CD4-positive, alpha-beta T cell (primary cell): ENCODE data around the gene CETP. TPM values are rescaled to one million over a fixed set of nuclear protein-coding genes. Genes with fewer than 3 reads are reported as not detected.

Experiments used
- ATAC-seq: fragments of 200-7000 bp; cut with Tn5 transposase; one replicate; pipeline ENCODE4 v1.10.0; 2022; ENCODE audit warnings: mild to moderate bottlenecking; ENCODE audit not compliant: poor library complexity
- CTCF ChIA-PET: fragments of 350-600 bp; sonication (Branson Sonifier 250); formaldehyde crosslinking; loops from one replicate; lab custom pipeline; 2021; ENCODE audit warnings: antibody characterized with exemption, inconsistent platforms; lab: Charles Lee
- POLR2A ChIA-PET: fragments of 350-600 bp; sonication (Branson Sonifier 250); formaldehyde crosslinking; loops from one replicate; lab custom pipeline; 2021; ENCODE audit warnings: antibody characterized with exemption, inconsistent platforms; lab: Charles Lee
- DNase-seq, 14 experiments: peaks; one replicate each; pipeline ENCODE4 v3.0.0-alpha.2; 2013 to 2020; ENCODE audit warnings: mixed read lengths in 2 of 14
- H3K27ac ChIP-seq, 2 donors: one replicate each; pipeline versions ENCODE4 v1.5.1 to v1.7.0; 2013; ENCODE audit warnings: low read length in 2 of 2, low read depth in 1 of 2, mild to moderate bottlenecking in 1 of 2
- H3K27me3 ChIP-seq, 2 experiments: 1 replicate in 1 of 2; 2 replicates in 1 of 2; pipeline versions ENCODE4 v1.6.1 to v1.7.0; 2013; ENCODE audit warnings: low read length in 2 of 2, control low read depth in 1 of 2, mild to moderate bottlenecking in 1 of 2, moderate library complexity in 1 of 2; ENCODE audit not compliant: insufficient read depth in 2 of 2, control insufficient read depth in 1 of 2
- H3K36me3 ChIP-seq: one replicate; pipeline ENCODE4 v1.6.1; 2013; ENCODE audit warnings: low read length, control low read depth; ENCODE audit not compliant: insufficient read depth
- H3K4me1 ChIP-seq: one replicate; pipeline ENCODE4 v1.6.1; 2013; ENCODE audit warnings: low read length, control low read depth; ENCODE audit not compliant: insufficient read depth
- H3K4me3 ChIP-seq: one replicate; pipeline ENCODE4 v1.5.1; 2013; ENCODE audit warnings: mild to moderate bottlenecking, low read length, moderate library complexity
- H3K9me3 ChIP-seq, 2 experiments: 1 replicate in 1 of 2; 2 replicates in 1 of 2; pipeline versions ENCODE4 v1.6.1 to v1.7.0; 2013; ENCODE audit warnings: low read length in 2 of 2, mild to moderate bottlenecking in 2 of 2, control low read depth in 1 of 2, moderate library complexity in 1 of 2; ENCODE audit not compliant: control insufficient read depth in 1 of 2, insufficient read depth in 1 of 2
- H3K27ac Mint-ChIP-seq: one replicate; pipeline ENCODE4 v1.8.0; 2020; ENCODE audit warnings: mixed read lengths
- H3K27me3 Mint-ChIP-seq: one replicate; pipeline ENCODE4 v1.8.0; 2021; ENCODE audit warnings: mixed read lengths
- H3K36me3 Mint-ChIP-seq: one replicate; pipeline ENCODE4 v1.8.0; 2021; ENCODE audit warnings: low read depth, mixed read lengths
- H3K4me1 Mint-ChIP-seq: one replicate; pipeline ENCODE4 v1.8.0; 2021; ENCODE audit warnings: low read depth, mixed read lengths
- H3K4me3 Mint-ChIP-seq: one replicate; pipeline ENCODE4 v1.8.0; 2020; ENCODE audit warnings: mild to moderate bottlenecking, mixed read lengths
- H3K9me3 Mint-ChIP-seq: one replicate; pipeline ENCODE4 v1.8.0; 2020; ENCODE audit warnings: mixed read lengths
- intact Hi-C, 2 experiments: fragments of 100-400 bp; cut with DNase I in 1 of 2; cut with micrococcal nuclease in 1 of 2; formaldehyde crosslinking; loops; one replicate each; pipeline versions ENCODE4 v1.15.1 to v1.9.0; 2023 to 2025; cut with DNase I, micrococcal nuclease
- total RNA-seq, 174 experiments: library from RNA in 2 of 174; stranded (reverse) in 2 of 174; gene quantifications; one replicate each; pipeline ENCODE4 v1.2.3 and lab custom pipeline; 2021 to 2026
- TF ChIP-seq, protein P1 (sequence below): fragments of 200-600 bp; IDR thresholded peaks from one replicate; pipeline ENCODE4 v1.8.0; 2022; ENCODE audit warnings: antibody characterized with exemption, mild to moderate bottlenecking

Gene CETP
- total RNA-seq, 2 experiments from 2014 or later: not detected

DNA sequence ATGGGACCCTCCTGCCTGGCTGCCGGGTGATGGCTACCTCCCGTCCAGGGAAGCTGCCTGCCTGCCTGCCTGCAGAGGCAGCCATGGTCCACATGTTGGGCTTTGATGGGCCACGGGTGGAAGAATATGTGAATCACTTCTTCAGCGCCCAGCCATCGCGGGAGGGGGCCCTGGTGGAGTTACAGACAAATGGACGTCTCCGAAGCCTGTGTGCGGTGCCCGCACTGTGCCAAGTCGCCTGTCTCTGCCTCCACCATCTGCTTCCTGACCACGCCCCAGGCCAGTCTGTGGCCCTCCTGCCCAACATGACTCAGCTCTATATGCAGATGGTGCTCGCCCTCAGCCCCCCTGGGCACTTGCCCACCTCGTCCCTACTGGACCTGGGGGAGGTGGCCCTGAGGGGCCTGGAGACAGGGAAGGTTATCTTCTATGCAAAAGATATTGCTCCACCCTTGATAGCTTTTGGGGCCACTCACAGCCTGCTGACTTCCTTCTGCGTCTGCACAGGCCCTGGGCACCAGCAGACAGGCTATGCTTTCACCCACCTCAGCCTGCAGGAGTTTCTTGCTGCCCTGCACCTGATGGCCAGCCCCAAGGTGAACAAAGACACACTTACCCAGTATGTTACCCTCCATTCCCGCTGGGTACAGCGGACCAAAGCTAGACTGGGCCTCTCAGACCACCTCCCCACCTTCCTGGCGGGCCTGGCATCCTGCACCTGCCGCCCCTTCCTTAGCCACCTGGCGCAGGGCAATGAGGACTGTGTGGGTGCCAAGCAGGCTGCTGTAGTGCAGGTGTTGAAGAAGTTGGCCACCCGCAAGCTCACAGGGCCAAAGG lies 64.4 kb downstream of the CETP start:
- H3K4me3 Mint-ChIP-seq: no peak overlapping the region
- H3K27me3 Mint-ChIP-seq: no peaks in the 10 kb centered on the region
- H3K4me1 ChIP-seq: peaks cover 94% of the 10 kb centered on the region
- intact Hi-C loops: loop anchor here in 1 of 2 experiments (5.0 kb wide), 1 partner anchor 34 kb away; no protein-coding TSS in a partner anchor
- H3K36me3 ChIP-seq: peaks cover 92% of the 10 kb centered on the region
- H3K9me3 ChIP-seq: no peaks in the 10 kb centered on the region
- TF ChIP-seq, protein P1, sequence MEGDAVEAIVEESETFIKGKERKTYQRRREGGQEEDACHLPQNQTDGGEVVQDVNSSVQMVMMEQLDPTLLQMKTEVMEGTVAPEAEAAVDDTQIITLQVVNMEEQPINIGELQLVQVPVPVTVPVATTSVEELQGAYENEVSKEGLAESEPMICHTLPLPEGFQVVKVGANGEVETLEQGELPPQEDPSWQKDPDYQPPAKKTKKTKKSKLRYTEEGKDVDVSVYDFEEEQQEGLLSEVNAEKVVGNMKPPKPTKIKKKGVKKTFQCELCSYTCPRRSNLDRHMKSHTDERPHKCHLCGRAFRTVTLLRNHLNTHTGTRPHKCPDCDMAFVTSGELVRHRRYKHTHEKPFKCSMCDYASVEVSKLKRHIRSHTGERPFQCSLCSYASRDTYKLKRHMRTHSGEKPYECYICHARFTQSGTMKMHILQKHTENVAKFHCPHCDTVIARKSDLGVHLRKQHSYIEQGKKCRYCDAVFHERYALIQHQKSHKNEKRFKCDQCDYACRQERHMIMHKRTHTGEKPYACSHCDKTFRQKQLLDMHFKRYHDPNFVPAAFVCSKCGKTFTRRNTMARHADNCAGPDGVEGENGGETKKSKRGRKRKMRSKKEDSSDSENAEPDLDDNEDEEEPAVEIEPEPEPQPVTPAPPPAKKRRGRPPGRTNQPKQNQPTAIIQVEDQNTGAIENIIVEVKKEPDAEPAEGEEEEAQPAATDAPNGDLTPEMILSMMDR: no peak
- ATAC-seq: no peak
- peak overlapping the region; percentile 84 for H3K27ac Mint-ChIP-seq
- peaks cover 93% of the 10 kb centered on the region for H3K4me1 Mint-ChIP-seq
- no peak overlapping the region for H3K4me3 ChIP-seq
- H3K9me3 Mint-ChIP-seq: no peaks in the 10 kb centered on the region
- CTCF ChIA-PET: interaction anchor here (2.1 kb wide), 1 partner anchor 62 kb away, joined by 8 read pairs; no protein-coding TSS in a partner anchor
- H3K27ac ChIP-seq: peak overlapping the region; percentile 4 to 32
- POLR2A ChIA-PET: interaction anchor here (1.1 to 7.0 kb wide), 4 partner anchors 13 to 37 kb away, joined by 3 to 55 read pairs (median 42); partner anchors contain the start of gene NLRC5
- H3K36me3 Mint-ChIP-seq: peaks cover 96% of the 10 kb centered on the region
- DNase-seq: peak in 1 of 14 experiments; percentile 38
- H3K27me3 ChIP-seq: no peaks in the 10 kb centered on the region

DNA sequence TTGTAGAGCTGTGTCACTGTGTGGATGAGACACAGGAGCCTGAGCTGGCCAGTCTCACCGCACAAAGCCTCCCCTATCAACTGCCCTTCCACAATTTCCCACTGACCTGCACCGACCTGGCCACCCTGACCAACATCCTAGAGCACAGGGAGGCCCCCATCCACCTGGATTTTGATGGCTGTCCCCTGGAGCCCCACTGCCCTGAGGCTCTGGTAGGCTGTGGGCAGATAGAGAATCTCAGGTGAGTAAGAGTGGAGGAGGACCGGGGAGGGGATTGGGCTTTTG lies 65.0 kb downstream of the CETP start:
- no peak for ATAC-seq
- peaks cover 87% of the 10 kb centered on the region for H3K4me1 Mint-ChIP-seq
- no peaks in the 10 kb centered on the region for H3K9me3 ChIP-seq
- no peaks in the 10 kb centered on the region for H3K27me3 Mint-ChIP-seq
- intact Hi-C loops: loop anchor here in 1 of 2 experiments (5.0 kb wide), 1 partner anchor 34 kb away; no protein-coding TSS in a partner anchor
- peak overlapping the region; percentile 48 for H3K4me3 Mint-ChIP-seq
- POLR2A ChIA-PET: interaction anchor here (0.7 to 7.0 kb wide), 5 partner anchors 10 to 38 kb away, joined by 3 to 55 read pairs (median 5); partner anchors contain the start of gene NLRC5
- H3K36me3 Mint-ChIP-seq: peaks cover 96% of the 10 kb centered on the region
- no peak overlapping the region for H3K4me3 ChIP-seq
- H3K27me3 ChIP-seq: no peaks in the 10 kb centered on the region
- peak overlapping the region; percentile 84 for H3K27ac Mint-ChIP-seq
- peak overlapping the region; percentile 4 to 32 for H3K27ac ChIP-seq
- H3K36me3 ChIP-seq: peaks cover 92% of the 10 kb centered on the region
- CTCF ChIA-PET: interaction anchor here (1.6 to 2.1 kb wide), 2 partner anchors 15 to 62 kb away, joined by 6 to 8 read pairs; no protein-coding TSS in a partner anchor
- no peaks in the 10 kb centered on the region for H3K9me3 Mint-ChIP-seq
- peaks cover 92% of the 10 kb centered on the region for H3K4me1 ChIP-seq
- DNase-seq: no peak
- TF ChIP-seq, protein P1: no peak

DNA sequence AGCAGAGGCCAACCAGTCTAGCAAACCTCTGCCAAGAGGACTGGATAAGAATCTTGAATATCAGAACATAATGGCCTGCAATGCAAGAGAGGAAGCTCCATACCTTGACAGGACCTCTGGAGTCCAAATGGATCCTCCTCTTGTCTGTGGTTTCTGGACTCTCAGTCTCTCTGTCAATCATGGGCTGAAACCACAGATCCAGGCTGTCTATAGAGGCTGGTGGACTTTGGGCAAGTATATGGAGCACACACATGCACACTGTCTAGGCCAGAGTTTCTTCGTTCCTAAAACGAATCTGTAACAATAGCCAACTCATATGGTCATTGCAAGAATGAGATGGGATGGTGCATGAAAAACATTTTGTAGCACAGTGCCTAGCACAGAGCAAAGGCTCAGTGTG lies 65.3 kb downstream of the CETP start:
- peak overlapping the region; percentile 84 for H3K27ac Mint-ChIP-seq
- peaks cover 83% of the 10 kb centered on the region for H3K4me1 Mint-ChIP-seq
- H3K27me3 Mint-ChIP-seq: no peaks in the 10 kb centered on the region
- ChIA-PET CTCF (interaction anchor here (1.6 to 2.1 kb wide), 2 partner anchors 14 to 63 kb away, joined by 6 to 8 read pairs; no protein-coding TSS in a partner anchor), POLR2A (interaction anchor here (0.7 to 7.0 kb wide), 6 partner anchors 10 to 38 kb away, joined by 3 to 55 read pairs (median 6); partner anchors contain the start of gene NLRC5)
- H3K9me3 ChIP-seq: no peaks in the 10 kb centered on the region
- intact Hi-C loops: loop anchor here in 1 of 2 experiments (5.0 kb wide), 1 partner anchor 35 kb away; no protein-coding TSS in a partner anchor
- ATAC-seq: no peak
- H3K27ac ChIP-seq: peak overlapping the region in 1 of 2 donors; percentile 4
- TF ChIP-seq, protein P1: no peak
- no peaks in the 10 kb centered on the region for H3K9me3 Mint-ChIP-seq
- peak in 1 of 14 experiments; percentile 6 for DNase-seq
- H3K36me3 ChIP-seq: peaks cover 92% of the 10 kb centered on the region
- H3K4me1 ChIP-seq: peaks cover 88% of the 10 kb centered on the region
- peak overlapping the region; percentile 48 for H3K4me3 Mint-ChIP-seq
- no peak overlapping the region for H3K4me3 ChIP-seq
- H3K27me3 ChIP-seq: no peaks in the 10 kb centered on the region
- H3K36me3 Mint-ChIP-seq: peaks cover 96% of the 10 kb centered on the region
